ENCODE measurements around the gene CCDC13.

CCDC13 gene

DNA sequence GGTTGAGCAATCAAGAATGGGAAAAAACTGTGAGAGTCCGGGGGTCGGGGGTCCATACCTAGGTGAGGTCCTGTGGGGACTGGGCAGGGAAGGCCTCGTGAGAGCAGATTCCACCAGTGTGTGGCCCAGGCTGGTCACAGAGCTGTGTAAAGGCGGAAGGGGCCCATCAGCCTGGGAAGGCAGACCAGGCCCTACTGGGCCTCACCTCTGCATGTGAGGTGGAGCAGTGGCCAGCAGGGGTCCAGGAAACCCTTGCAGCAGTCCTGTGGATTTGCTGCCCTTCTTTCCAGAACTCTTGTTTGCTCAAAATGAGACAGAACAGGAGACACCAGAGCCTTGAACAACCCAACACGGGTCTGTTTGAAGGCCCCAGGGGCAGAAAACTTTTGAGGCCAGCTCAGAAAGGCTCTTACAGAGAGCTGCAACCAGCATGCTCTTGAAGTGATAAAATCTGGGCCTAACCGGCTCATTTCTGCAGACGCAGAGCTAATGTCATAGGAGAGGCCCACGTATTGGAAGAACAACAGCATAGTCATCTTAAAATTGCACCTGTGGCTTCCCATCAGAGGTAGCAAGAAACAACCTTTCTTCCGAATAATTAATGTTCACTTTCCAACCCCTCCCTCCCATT lies 40.1 kb downstream of the CCDC13 start:
- no peak for DNase-seq

DNA sequence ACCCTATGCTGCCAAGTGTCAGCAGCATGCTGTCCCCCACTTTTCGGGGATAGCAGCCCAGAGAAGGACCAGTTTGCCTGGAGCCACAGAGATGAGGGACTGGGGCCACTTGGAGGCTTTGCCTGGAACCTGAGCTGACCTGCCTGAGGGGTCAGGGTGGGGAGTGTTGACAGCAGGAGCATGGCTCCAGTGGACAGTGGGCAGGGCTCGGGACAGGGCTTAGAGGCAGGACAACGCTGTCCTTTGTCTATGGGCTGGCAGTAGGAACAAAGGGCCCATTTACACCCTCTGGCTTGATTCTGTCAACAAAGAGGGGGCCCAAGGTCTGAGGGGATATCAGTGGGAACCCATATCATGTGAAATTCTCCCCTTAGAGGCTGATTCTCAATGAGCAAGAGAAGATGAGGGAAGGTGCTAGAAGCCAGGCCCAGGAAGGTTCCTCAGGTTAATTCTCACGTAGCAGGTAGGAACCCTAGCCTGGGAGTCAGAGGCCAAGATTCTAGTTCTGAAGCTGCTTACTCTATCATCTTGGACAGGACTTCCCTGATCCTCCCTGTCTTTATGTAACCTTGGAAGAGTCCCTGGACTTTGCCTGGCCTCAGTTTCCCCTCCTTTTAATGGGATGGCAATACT lies 40.7 kb downstream of the CCDC13 start:
- no peak for DNase-seq

DNA sequence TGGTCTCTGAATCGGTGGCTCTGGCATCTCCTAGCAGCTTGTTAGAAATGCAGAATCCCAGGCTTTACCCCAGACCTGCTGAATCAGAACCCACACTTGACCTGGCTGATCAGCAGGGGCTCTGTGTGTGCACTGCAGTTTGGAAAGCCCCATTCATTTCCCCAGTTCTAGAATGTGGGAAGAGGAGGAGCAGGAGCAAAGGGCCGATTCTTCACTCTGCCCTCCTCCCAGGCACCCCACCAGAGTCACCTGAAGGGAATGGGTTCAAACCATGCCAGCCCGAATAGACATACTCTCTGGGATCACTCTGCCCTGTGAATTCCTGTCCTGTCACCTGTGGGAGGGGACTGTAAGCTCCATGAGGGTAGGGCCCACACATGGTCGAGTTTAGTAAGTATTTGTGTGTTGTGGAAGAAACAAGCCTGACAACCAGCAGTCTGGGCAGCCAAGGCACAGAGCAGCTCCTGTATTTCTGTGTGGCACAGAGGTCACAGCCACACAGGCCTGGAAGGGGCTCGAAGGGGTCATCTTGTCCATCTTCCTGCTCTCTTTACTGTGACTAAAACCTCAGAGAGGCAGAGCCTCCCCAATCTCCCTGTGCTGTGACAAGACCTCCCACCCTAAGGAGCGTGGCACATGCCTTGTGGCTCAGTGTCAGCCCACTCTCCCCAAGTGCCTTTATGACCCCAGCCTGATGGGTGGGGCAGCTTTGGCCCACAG lies 41.4 kb downstream of the CCDC13 start:
- DNase-seq, result no peak

DNA sequence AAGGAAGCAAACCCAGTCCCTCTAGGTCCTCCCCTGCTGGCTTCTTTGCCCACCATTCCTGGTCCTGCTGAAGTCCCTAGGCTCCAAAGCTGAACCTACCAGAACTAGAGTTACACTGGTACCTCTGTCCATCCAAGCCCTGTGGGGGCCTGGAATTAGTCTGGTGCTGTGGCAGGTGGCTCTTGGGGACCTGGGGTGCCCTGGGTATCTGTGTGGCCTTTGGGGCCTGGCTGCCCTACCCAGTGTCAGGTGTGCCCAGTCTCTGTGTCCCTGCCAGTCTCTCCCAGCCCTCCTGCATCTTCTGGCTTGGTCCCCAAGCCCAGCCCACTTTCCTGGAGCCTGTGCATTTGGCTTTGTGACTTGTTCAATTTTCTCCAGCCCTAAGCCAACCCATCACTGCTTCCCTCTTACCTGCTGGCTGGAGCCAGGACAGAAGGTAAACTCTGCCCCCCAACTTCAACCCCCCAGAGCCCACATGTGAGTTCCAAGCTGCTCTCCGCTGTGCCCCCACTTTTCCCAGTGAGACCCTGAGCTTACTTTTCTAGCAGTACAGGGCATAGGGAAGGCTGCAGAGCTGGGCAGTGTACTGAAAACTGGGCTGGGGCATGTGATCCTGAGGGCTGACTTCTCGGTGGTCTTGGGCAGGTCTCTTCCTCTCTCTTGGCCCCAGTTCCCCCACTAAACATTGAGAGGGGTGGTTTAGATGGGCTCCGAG lies 42.2 kb downstream of the CCDC13 start:
- no peak for DNase-seq

DNA sequence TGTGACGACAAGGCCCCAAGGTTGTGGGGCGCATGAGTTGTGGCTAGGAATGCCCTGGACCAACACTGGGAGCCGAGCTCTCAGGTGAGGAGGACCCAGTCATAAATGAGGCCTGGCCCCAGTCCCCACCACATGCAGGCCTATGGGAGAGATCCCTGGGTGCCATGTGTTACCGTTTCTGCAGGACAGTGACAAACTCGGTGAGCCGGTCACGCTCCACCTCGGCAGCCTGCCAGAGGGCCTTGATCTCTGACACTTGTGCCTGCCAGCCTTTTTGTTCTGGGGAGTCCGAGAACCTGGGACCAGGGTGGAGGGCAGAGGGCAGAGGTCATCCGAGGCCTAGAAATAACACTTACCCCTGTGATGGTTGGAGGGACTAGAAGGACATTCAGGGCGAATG lies 42.8 kb downstream of the CCDC13 start:
- no peak for DNase-seq

DNA sequence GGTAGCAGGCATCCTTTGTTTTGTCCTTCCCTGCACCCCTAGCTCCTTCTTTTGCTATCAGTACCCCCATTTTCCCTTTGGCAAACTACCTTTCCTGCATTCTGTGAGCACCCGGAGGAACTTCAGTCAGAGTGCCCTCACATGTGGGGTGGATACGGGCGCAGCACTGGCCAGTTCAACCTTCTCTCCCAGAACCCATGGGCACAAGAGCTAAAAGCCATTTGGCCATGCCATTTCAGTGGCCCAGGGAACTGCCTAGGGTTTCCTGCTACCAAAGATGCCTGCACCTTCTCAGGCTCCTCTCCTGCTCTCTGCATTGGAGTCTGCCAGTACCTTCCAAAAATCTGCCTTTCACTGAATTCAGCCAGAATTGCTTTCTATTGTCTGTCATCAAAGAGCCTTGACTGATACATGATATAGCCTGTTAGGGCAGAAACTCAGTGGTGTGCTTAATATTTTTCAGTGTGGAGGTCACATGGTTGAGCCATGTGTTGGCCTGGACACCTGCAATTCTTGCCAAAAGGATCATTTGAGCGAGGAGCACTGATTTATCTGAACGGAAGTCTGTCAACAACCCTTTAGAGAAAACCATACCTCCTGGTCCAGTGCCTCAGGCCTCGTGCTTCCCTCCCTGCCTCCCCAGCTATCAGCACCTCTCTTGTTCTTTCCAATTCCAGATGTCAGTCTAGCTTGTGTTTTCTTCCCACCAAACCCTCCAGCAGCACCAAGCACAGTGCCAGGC lies 43.5 kb downstream of the CCDC13 start:
- DNase-seq, result no peak

DNA sequence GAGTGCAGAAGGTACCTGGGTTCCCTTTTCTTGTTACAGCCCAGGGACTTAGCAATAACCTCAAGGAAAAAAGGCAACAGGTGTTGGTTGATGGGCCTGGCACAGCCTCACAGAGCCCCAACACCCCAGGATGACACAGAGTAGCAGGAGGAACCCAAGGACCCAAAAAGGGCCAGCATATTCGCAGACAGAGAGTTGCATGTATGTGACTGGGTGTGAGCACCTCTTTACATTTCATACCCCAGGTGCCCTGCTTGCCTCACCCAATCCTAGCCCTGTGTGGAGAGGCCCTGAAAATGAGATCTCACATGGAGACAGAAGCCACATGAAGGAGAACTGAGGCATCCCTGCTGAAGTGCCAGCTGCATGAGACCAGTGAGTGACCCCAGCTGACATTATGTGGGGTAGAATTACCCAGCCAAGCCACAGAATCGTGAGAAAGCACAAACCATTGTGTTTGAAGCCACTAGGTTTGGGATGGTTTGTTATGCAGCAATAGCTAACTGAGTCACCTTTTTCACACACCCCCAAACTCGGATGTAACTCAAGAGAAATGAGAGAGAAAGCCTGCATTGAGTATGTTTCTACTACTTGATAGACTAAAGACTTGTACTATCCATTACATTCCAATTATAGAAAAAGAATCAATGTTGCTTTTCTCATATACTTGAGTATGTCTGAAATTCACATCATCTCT lies 44.2 kb downstream of the CCDC13 start:
- no peak for DNase-seq

DNA sequence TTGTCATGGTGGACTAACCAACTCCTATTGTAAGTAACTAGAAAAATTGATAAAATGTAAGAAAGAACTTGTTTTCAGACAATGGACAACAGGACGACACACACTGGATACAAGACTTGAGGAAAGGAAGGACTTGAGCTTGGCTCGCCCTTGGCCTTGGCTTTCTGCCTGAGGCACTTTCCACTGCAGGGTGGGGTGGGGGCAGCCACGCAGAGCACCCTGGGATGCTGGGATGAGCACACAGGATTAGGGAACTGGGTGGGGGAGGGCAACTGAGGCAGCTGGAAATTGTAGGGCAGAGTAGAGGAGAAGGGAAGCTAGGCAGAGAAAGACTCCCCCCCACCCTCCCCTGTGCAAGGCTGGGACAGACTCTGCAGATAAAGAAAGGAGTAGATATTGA lies 45.0 kb downstream of the CCDC13 start:
- no peak for DNase-seq

DNA sequence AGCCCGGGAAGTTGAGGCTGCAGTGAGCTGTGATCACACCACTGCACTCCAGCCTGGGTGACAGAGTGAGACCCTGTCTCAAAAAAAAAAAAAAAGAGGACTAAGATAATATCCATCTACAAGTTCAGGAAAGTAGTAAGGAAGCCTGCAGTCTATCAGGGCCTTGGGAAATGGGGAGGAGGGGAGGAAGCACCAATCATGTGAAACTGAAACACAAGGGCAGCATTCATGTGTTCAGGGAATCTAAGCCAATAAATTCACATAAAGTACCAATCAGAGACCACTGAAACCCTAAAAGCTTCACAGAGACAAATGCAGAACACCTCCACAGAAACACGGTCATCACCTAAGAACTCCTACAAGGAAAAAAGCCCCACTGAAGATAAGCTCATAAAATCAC lies 47.6 kb downstream of the CCDC13 start:
- no peak for DNase-seq

DNA sequence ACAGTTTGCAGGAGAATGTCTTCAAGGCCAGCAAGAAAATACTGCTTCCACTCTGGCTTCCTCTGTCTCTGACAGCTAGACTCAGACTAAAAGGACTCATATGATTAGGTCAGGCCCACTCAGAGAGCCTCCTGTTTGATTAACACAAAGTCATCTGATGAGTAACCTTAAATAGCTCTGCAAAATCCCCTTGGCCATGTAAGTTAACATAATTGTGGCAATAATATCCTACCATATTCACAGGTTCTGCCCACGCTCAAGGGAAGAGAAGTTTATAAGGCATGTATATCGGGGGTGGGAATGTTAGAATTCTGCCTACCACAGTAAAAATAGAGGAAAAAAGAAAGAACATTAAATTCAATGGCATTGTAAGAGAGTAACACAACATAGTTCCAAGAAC lies 49.8 kb downstream of the CCDC13 start:
- DNase-seq, result no peak

Measured in stimulated activated CD4-positive, alpha-beta T cell treated with anti-CD3 and anti-CD28 coated beads, Interleukin-1b, Interleukin-23, amount 100 ng/mL, for 48 hours (primary cell).